ENCODE measurements around the gene TMEM129. TPM values are rescaled to one million over a fixed set of nuclear protein-coding genes. Genes with fewer than 3 reads are reported as not detected.

Gene TMEM129
- total RNA-seq, 1 donor from 2014 or later, result 27.2 TPM

GRCh38 chr4:1761130-1761689, 40.1 kb upstream of the TMEM129 start:
- no peaks in the 10 kb centered on the region for H3K9me3 Mint-ChIP-seq (ENCODE audit: unreplicated experiment)
- no peaks in the 10 kb centered on the region for H3K36me3 Mint-ChIP-seq (ENCODE audit: low read depth, unreplicated experiment)
- DNase-seq (ENCODE audit: low spot score), result no peak
- H3K27ac Mint-ChIP-seq (ENCODE audit: unreplicated experiment), result no peak overlapping the region
- H3K4me1 Mint-ChIP-seq (ENCODE audit: unreplicated experiment), result no peaks in the 10 kb centered on the region
- H3K27me3 Mint-ChIP-seq (ENCODE audit: unreplicated experiment), result peaks cover 8% of the 10 kb centered on the region
- H3K4me3 Mint-ChIP-seq (ENCODE audit: unreplicated experiment), result no peak overlapping the region
- TF ChIP-seq CTCF (IDR thresholded peaks at IDR 0.05; ENCODE audit: unreplicated experiment), result no peak

- H3K9me3 Mint-ChIP-seq (ENCODE audit: unreplicated experiment), result no peaks in the 10 kb centered on the region
- no peak overlapping the region for H3K4me3 Mint-ChIP-seq (ENCODE audit: unreplicated experiment)
- TF ChIP-seq CTCF (IDR thresholded peaks at IDR 0.05; ENCODE audit: unreplicated experiment), result no peak
Measured at GRCh38 chr4:1760521-1761071, 39.5 kb upstream of the TMEM129 start.

GRCh38 chr4:1759818-1760223, 38.7 kb upstream of the TMEM129 start:
- H3K27me3 Mint-ChIP-seq (ENCODE audit: unreplicated experiment), result peaks cover 8% of the 10 kb centered on the region
- TF ChIP-seq CTCF (IDR thresholded peaks at IDR 0.05; ENCODE audit: unreplicated experiment), result no peak

More at GRCh38 chr4:1760521-1761071, 39.5 kb upstream of the TMEM129 start:
- DNase-seq (ENCODE audit: low spot score), result no peak
- Mint-ChIP-seq H3K27me3 (ENCODE audit: unreplicated experiment) (peaks cover 8% of the 10 kb centered on the region), H3K4me1 (ENCODE audit: unreplicated experiment) (no peaks in the 10 kb centered on the region), H3K36me3 (ENCODE audit: low read depth, unreplicated experiment) (no peaks in the 10 kb centered on the region), H3K27ac (ENCODE audit: unreplicated experiment) (no peak overlapping the region)

GRCh38 chr4:1759170-1759817, 38.2 kb upstream of the TMEM129 start:
- Mint-ChIP-seq H3K4me3 (ENCODE audit: unreplicated experiment) (no peak overlapping the region), H3K9me3 (ENCODE audit: unreplicated experiment) (no peaks in the 10 kb centered on the region), H3K27ac (ENCODE audit: unreplicated experiment) (no peak overlapping the region), H3K4me1 (ENCODE audit: unreplicated experiment) (no peaks in the 10 kb centered on the region), H3K27me3 (ENCODE audit: unreplicated experiment) (peaks cover 8% of the 10 kb centered on the region), H3K36me3 (ENCODE audit: low read depth, unreplicated experiment) (no peaks in the 10 kb centered on the region)
- DNase-seq (ENCODE audit: low spot score), result no peak
- TF ChIP-seq CTCF (IDR thresholded peaks at IDR 0.05; ENCODE audit: unreplicated experiment), result no peak

More at GRCh38 chr4:1759818-1760223, 38.7 kb upstream of the TMEM129 start:
- DNase-seq (ENCODE audit: low spot score), result no peak
- Mint-ChIP-seq H3K4me3 (ENCODE audit: unreplicated experiment) (no peak overlapping the region), H3K36me3 (ENCODE audit: low read depth, unreplicated experiment) (no peaks in the 10 kb centered on the region), H3K27ac (ENCODE audit: unreplicated experiment) (no peak overlapping the region), H3K4me1 (ENCODE audit: unreplicated experiment) (no peaks in the 10 kb centered on the region), H3K9me3 (ENCODE audit: unreplicated experiment) (no peaks in the 10 kb centered on the region)
